Adrenal gland (tissue), 5 donors: ENCODE results near the gene SULF2.

ENCODE experiments used
- POLR2A ChIP-seq, 2 donors: fragments of 450-650 bp; IDR thresholded peaks; one replicate each; pipeline ENCODE4 v1.6.1; 2017; ENCODE audit warnings: antibody characterized with exemption in 2 of 2, mild to moderate bottlenecking in 2 of 2, moderate library complexity in 1 of 2
- TF ChIP-seq, protein P1 (sequence below), 6 experiments: fragments of 450-650 bp in 4 of 6; fragments of 200-600 bp in 2 of 6; sonication (generic) in 1 of 6; IDR thresholded peaks; 1 replicate in 5 of 6; 2 replicates in 1 of 6; pipeline versions ENCODE4 v1.5.1 to v1.8.0; 2016 to 2021; ENCODE audit warnings: antibody characterized with exemption in 6 of 6, mild to moderate bottlenecking in 2 of 6, moderate library complexity in 1 of 6
- donor health status: DM: no; HTN: no; CAD: no.

- TF ChIP-seq, protein P1, sequence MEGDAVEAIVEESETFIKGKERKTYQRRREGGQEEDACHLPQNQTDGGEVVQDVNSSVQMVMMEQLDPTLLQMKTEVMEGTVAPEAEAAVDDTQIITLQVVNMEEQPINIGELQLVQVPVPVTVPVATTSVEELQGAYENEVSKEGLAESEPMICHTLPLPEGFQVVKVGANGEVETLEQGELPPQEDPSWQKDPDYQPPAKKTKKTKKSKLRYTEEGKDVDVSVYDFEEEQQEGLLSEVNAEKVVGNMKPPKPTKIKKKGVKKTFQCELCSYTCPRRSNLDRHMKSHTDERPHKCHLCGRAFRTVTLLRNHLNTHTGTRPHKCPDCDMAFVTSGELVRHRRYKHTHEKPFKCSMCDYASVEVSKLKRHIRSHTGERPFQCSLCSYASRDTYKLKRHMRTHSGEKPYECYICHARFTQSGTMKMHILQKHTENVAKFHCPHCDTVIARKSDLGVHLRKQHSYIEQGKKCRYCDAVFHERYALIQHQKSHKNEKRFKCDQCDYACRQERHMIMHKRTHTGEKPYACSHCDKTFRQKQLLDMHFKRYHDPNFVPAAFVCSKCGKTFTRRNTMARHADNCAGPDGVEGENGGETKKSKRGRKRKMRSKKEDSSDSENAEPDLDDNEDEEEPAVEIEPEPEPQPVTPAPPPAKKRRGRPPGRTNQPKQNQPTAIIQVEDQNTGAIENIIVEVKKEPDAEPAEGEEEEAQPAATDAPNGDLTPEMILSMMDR (IDR thresholded peaks at IDR 0.05) = no peak
- no peak for TF ChIP-seq POLR2A (IDR thresholded peaks at IDR 0.05)
These were observed 132.5 kb downstream of the SULF2 start for GRCh38 chr20:47652794-47653193.
